ENCODE results near the gene CYP17A1.
"Not testable (repeated sequence)": the region's sequence is repeated elsewhere in the genome, so short reads cannot be mapped to it uniquely, and the experiment has no call there.

Gene CYP17A1

GRCh38 chr10:102837230-102837721 is at the start of gene CYP17A1:
CYP17A1 (minus strand) TSS chr10:102837413; CDS start chr10:102837361, 52 bp downstream.
- no peak for DNase-seq

GRCh38 chr10:102880256-102880655 is 43.0 kb upstream of the CYP17A1 start:
- no peak for DNase-seq

GRCh38 chr10:102878629-102879028 is 41.4 kb upstream of the CYP17A1 start:
- DNase-seq, result no peak

GRCh38 chr10:102876747-102877153 is 39.5 kb upstream of the CYP17A1 start:
- DNase-seq, result no peak

- DNase-seq, result no peak
Observed at GRCh38 chr10:102872163-102872562, 35.0 kb upstream of the CYP17A1 start.

- DNase-seq, result no peak
Observed at GRCh38 chr10:102870221-102870620, 33.0 kb upstream of the CYP17A1 start.

GRCh38 chr10:102869258-102870198 is 32.3 kb upstream of the CYP17A1 start, which contains the start of gene AS3MT:
AS3MT (plus strand) TSS chr10:102869470; CDS start chr10:102869593, 123 bp downstream.
- peak; percentile 24 for DNase-seq

GRCh38 chr10:102868911-102869257 is 31.7 kb upstream of the CYP17A1 start:
- no peak for DNase-seq

- no peak for DNase-seq
Observed at GRCh38 chr10:102865620-102866019, 28.4 kb upstream of the CYP17A1 start.

- no peak for DNase-seq
Observed at GRCh38 chr10:102863660-102864059, 26.4 kb upstream of the CYP17A1 start.

- DNase-seq, result no peak
Observed at GRCh38 chr10:102859911-102860310, 22.7 kb upstream of the CYP17A1 start.

- no peak for DNase-seq
Observed at GRCh38 chr10:102856758-102857424, 19.7 kb upstream of the CYP17A1 start.

GRCh38 chr10:102855731-102856436 is 18.7 kb upstream of the CYP17A1 start:
- DNase-seq, result not testable (repeated sequence)

GRCh38 chr10:102853237-102853636 is 16.0 kb upstream of the CYP17A1 start:
- not testable (repeated sequence) for DNase-seq

- no peak for DNase-seq
Observed at GRCh38 chr10:102850025-102850518, 12.9 kb upstream of the CYP17A1 start.

- no peak for DNase-seq
Observed at GRCh38 chr10:102845352-102845902, 8.2 kb upstream of the CYP17A1 start.

GRCh38 chr10:102844190-102844776 is 7.1 kb upstream of the CYP17A1 start:
- DNase-seq, result not testable (repeated sequence)

GRCh38 chr10:102843139-102843538 is 5.9 kb upstream of the CYP17A1 start:
- DNase-seq, result not testable (repeated sequence)

GRCh38 chr10:102841827-102842345 is 4.7 kb upstream of the CYP17A1 start:
- DNase-seq, result no peak

- not testable (repeated sequence) for DNase-seq
Observed at GRCh38 chr10:102838276-102838927, 1.2 kb upstream of the CYP17A1 start.

GRCh38 chr10:102835007-102835482 is 2.2 kb downstream of the CYP17A1 start:
- DNase-seq, result peak; percentile 80
